ENCODE data around the gene RMP24. TPM values are rescaled to one million over a fixed set of nuclear protein-coding genes. Genes with fewer than 3 reads are reported as not detected.

The RMP24 gene

DNA sequence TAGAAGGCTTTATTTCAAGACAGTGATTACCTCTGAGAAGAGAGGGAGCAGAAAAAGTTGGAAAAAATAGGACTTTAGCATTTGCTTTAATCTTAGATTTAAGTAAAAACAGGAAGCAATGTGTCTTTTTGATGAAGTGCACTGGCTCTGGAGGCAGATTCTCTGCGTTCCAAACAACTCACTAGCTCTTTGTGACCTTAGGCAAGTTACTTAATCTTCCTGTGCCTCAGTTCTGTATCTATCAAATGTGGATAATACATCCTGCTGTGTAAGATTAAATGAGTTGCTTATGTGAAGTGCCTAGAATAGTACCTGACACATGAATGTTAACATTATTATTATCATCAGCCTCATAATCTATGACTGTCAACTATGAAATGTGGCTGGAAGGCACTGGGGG lies 52.5 kb downstream of the RMP24 start:
- DNase-seq: no peak
- Histone ChIP-seq H3K27ac (peak overlapping the region in 3 of 8 donors; percentile 3 to 43 (median 8)), H3K4me3 (no peak overlapping the region), H3K36me3 (peaks cover 0 to 55% (median 20%) of the 10 kb centered on the region in 6 donors), H3K27me3 (replicated peaks in 1 of 7) (no peaks in the 10 kb centered on the region), H3K4me1 (peaks cover 0 to 25% (median 0%) of the 10 kb centered on the region in 6 donors), H3K9me3 (no peaks in the 10 kb centered on the region)
- TF ChIP-seq POLR2A (IDR thresholded peaks at IDR 0.05): no peak
- TF ChIP-seq POLR2AphosphoS5 (IDR thresholded peaks at IDR 0.05): peak in 1 of 3 donors; percentile 11
- 23 to 50% (median 29%) methylated on average over 1 of the region's 1 CpG for WGBS, 5 donors
- intact Hi-C loops (cut with DNase I; ENCODE audit: low total_unique reads): no loop called here

DNA sequence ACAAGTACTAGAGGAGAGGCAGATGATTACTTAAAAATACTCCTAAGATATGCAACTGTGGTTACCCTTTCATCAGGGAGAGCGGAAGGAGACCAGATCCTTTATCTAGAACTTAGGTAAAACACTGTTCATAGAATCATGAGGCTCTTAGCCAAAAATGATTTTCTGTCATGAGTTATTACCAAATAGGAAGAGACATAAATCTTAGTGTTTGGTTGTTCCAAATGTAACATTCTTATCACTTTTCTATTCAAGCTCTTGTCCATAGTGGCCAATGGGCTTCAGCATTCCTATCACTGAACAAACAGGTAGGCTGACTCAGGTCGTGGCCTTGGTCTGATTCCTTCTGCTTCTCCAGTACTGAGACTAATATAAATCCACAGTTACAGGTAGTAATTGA lies 56.4 kb downstream of the RMP24 start:
- Histone ChIP-seq H3K36me3 (peaks cover 0 to 73% (median 25%) of the 10 kb centered on the region in 6 donors), H3K27me3 (replicated peaks in 1 of 7) (no peaks in the 10 kb centered on the region), H3K27ac (peak overlapping the region in 1 of 8 donors; percentile 4), H3K4me1 (peaks cover 0 to 61% (median 14%) of the 10 kb centered on the region in 6 donors), H3K4me3 (no peak overlapping the region), H3K9me3 (no peaks in the 10 kb centered on the region)
- WGBS, 5 donors: 91 to 97% (median 93%) methylated on average over 2 of the region's 2 CpGs
- TF ChIP-seq POLR2AphosphoS5 (IDR thresholded peaks at IDR 0.05): no peak
- TF ChIP-seq POLR2A (IDR thresholded peaks at IDR 0.05): no peak
- no peak for TF ChIP-seq CTCF (IDR thresholded peaks at IDR 0.05 in 8 of 11, conservative IDR thresholded peaks at IDR 0.05 in 3 of 11)
- intact Hi-C loops (cut with DNase I; ENCODE audit: low total_unique reads): no loop called here
- DNase-seq: no peak

Small RNAs within 50 kb of the gene (microRNA-seq; reads per million reads assigned to microRNA genes)
- 0 reads per million in 3 donors for gene MIR3929

Small RNAs within 50 kb of the gene (small RNA-seq; reads per million reads assigned to genes)
- gene MIR3929: 0 reads per million in 4 donors

Other genes starting within 250 kb of the RMP24 start
- 10 to 100 TPM; 34.4 to 69.3 (median 49.7) TPM for gene RPRD1A, start 94.9 kb downstream of the RMP24 start, total RNA-seq
- gene RPRD1A, start 94.9 kb downstream of the RMP24 start, polyA plus RNA-seq: 10 to 100 TPM; 15.8 to 21.8 (median 18.8) TPM
- 10 to 100 TPM; 17.7 to 29.7 (median 24.0) TPM for gene SLC39A6, start 156.7 kb downstream of the RMP24 start, total RNA-seq
- gene SLC39A6, start 156.7 kb downstream of the RMP24 start, polyA plus RNA-seq: 1 to 10 TPM; 3.9 to 6.9 (median 6.6) TPM
- 10 to 100 TPM; 45.7 to 99.7 (median 79.0) TPM for gene ELP2, start 157.2 kb downstream of the RMP24 start, total RNA-seq
- gene ELP2, start 157.2 kb downstream of the RMP24 start, polyA plus RNA-seq: 10 to 100 TPM; 50.6 to 72.4 (median 57.0) TPM
- 1 to 10 TPM in 4 of 7 donors, under 1 TPM in 3; 0.30 to 2.7 (median 1.0) TPM for gene MOCOS, start 214.8 kb downstream of the RMP24 start, total RNA-seq
- gene MOCOS, start 214.8 kb downstream of the RMP24 start, polyA plus RNA-seq: under 1 TPM; 0.13 to 0.37 (median 0.18) TPM

All from spleen (tissue), 11 donors.